Measurements from ENCODE around the gene PCARE.
"Not testable (repeated sequence)": the region's sequence is repeated elsewhere in the genome, so short reads cannot be mapped to it uniquely, and the experiment has no call there.

The PCARE gene

GRCh38 chr2:29096969-29097368 lies 22.6 kb upstream of the PCARE start:
- no peak for ATAC-seq

- ATAC-seq: not testable (repeated sequence)
Observed at GRCh38 chr2:29090311-29090710, 16.0 kb upstream of the PCARE start.

- ATAC-seq: no peak
Observed at GRCh38 chr2:29084554-29084953, 10.2 kb upstream of the PCARE start.

GRCh38 chr2:29082804-29083495 lies 8.6 kb upstream of the PCARE start:
- ATAC-seq: no peak

- ATAC-seq: no peak
Observed at GRCh38 chr2:29080886-29081743, 6.8 kb upstream of the PCARE start.

GRCh38 chr2:29079887-29080286 lies 5.6 kb upstream of the PCARE start:
- ATAC-seq: no peak

- no peak for ATAC-seq
Observed at GRCh38 chr2:29075894-29076705, 1.8 kb upstream of the PCARE start.

GRCh38 chr2:29073933-29074332 lies 390 bp downstream of the PCARE start:
- ATAC-seq: no peak

- no peak for ATAC-seq
Observed at GRCh38 chr2:29072971-29073725, 1.2 kb downstream of the PCARE start.

- ATAC-seq: no peak
Observed at GRCh38 chr2:29072251-29072650, 2.1 kb downstream of the PCARE start.

- ATAC-seq: no peak
Observed at GRCh38 chr2:29071032-29071975, 3.0 kb downstream of the PCARE start.

GRCh38 chr2:29070526-29070925 lies 3.8 kb downstream of the PCARE start:
- no peak for ATAC-seq

GRCh38 chr2:29068513-29068912 lies 5.8 kb downstream of the PCARE start:
- ATAC-seq: no peak

GRCh38 chr2:29066997-29067605 lies 7.2 kb downstream of the PCARE start:
- no peak for ATAC-seq

- ATAC-seq: no peak
Observed at GRCh38 chr2:29066271-29066860, 8.0 kb downstream of the PCARE start.

- ATAC-seq: no peak
Observed at GRCh38 chr2:29065068-29065811, 9.1 kb downstream of the PCARE start.

- ATAC-seq: no peak
Observed at GRCh38 chr2:29064746-29065067, 9.6 kb downstream of the PCARE start.

- ATAC-seq: no peak
Observed at GRCh38 chr2:29064346-29064715, 10.0 kb downstream of the PCARE start.

- ATAC-seq: no peak
Observed at GRCh38 chr2:29063646-29064345, 10.5 kb downstream of the PCARE start.

All from activated CD4-positive, CD25-positive, alpha-beta regulatory T cell treated with anti-CD3 and anti-CD28 coated beads, Interleukin-2, amount 50 U/mL, for 24 hours (primary cell).